ENCODE data around the gene LYPD3. TPM values are rescaled to one million over a fixed set of nuclear protein-coding genes. Genes with fewer than 3 reads are reported as not detected.

LYPD3 gene
- total and polyA plus RNA-seq, 10 of the 15 experiments (the other 5 are each of a cell fraction or from before 2014, with no cell fraction given): 0.03 to 0.28 (median 0.12) TPM; not detected in 6

DNA sequence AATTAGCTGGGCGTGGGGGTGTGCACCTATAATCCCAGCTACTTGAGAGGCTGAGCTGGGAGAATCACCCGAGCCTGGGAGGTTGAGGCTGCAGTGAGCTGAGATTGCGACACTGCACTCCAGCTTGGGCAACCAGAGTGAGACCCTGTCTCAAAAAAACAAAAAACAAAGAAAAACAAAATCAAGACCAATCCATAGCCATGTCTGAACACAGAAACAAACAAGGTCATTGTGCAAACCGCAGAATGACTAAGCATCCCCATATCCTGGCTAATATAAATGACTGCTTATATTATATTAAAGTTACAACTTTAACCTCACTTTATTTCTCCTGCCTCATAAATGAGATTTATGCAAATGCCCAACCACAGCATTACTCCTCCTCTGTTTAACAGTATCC lies 2.3 kb upstream of the LYPD3 start:
- Histone ChIP-seq H3K9ac (ENCODE audit: control insufficient read depth, insufficient read depth, low read length) (no peak overlapping the region), H2AFZ (ENCODE audit: control insufficient read depth, low read depth, low read length) (no peak overlapping the region), H3K4me1 (ENCODE audit: control insufficient read depth, insufficient read depth, low read length) (peaks cover 8% of the 10 kb centered on the region; the same call in 1 of the 2 replicates), H4K20me1 (ENCODE audit: control insufficient read depth, insufficient read depth) (no peaks in the 10 kb centered on the region), H3K36me3 (ENCODE audit: control insufficient read depth in 2 of 2, insufficient read depth in 2 of 2, low read length in 1 of 2) (no peaks in the 10 kb centered on the region), H3K4me3 (no peak overlapping the region), H3K27ac (ENCODE audit: control insufficient read depth, insufficient read depth) (no peak overlapping the region), H3K79me2 (ENCODE audit: control insufficient read depth, insufficient read depth, low read length) (no peaks in the 10 kb centered on the region), H3K27me3 (replicated peaks in 1 of 2; ENCODE audit: control insufficient read depth in 2 of 2, insufficient read depth in 2 of 2, low read length in 1 of 2) (no peaks in the 10 kb centered on the region), H3K4me2 (ENCODE audit: control insufficient read depth, insufficient read depth) (no peak overlapping the region), H3K9me3 (replicated peaks; ENCODE audit: control insufficient read depth, insufficient read depth, low read length) (no peaks in the 10 kb centered on the region)
- no peak for TF ChIP-seq YY1 (IDR thresholded peaks at IDR 0.05; ENCODE audit: low read depth, low read length)
- TF ChIP-seq, protein P1, sequence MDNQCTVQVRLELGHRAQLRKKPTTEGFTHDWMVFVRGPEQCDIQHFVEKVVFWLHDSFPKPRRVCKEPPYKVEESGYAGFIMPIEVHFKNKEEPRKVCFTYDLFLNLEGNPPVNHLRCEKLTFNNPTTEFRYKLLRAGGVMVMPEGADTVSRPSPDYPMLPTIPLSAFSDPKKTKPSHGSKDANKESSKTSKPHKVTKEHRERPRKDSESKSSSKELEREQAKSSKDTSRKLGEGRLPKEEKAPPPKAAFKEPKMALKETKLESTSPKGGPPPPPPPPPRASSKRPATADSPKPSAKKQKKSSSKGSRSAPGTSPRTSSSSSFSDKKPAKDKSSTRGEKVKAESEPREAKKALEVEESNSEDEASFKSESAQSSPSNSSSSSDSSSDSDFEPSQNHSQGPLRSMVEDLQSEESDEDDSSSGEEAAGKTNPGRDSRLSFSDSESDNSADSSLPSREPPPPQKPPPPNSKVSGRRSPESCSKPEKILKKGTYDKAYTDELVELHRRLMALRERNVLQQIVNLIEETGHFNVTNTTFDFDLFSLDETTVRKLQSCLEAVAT (IDR thresholded peaks at IDR 0.05): no peak
- no peak for TF ChIP-seq FOXK2 (IDR thresholded peaks at IDR 0.05)
- TF ChIP-seq, protein P2, sequence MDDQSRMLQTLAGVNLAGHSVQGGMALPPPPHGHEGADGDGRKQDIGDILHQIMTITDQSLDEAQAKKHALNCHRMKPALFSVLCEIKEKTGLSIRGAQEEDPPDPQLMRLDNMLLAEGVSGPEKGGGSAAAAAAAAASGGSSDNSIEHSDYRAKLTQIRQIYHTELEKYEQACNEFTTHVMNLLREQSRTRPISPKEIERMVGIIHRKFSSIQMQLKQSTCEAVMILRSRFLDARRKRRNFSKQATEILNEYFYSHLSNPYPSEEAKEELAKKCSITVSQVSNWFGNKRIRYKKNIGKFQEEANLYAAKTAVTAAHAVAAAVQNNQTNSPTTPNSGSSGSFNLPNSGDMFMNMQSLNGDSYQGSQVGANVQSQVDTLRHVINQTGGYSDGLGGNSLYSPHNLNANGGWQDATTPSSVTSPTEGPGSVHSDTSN (IDR thresholded peaks at IDR 0.05; ENCODE audit: insufficient replicate concordance, low read depth, low read length): no peak
- in situ Hi-C loops (cut with MboI) (no loop called here), intact Hi-C loops (cut with micrococcal nuclease; ENCODE audit: unreplicated experiment) (no loop called here)
- SMC1A ChIA-PET (ENCODE audit: uncharacterized antibody, unreplicated experiment): interaction anchor here (1.1 to 1.5 kb wide), 4 partner anchors 21 to 57 kb away, joined by 3 to 4 read pairs (median 4); no protein-coding TSS in a partner anchor
- no peak for ATAC-seq
- POLR2A ChIA-PET: interaction anchor here (0.9 kb wide), 1 partner anchor 36 kb away, joined by 3 read pairs; no protein-coding TSS in a partner anchor
- CTCF ChIA-PET: interaction anchor here (3.1 kb wide), 1 partner anchor 52 kb away, joined by 11 read pairs; no protein-coding TSS in a partner anchor
- RAD21 ChIA-PET (ENCODE audit: unreplicated experiment): no interaction called here
- FAIRE-seq: no peak
- no peak for DNase-seq (ENCODE audit: low read depth, low spot score)
- WGBS (ENCODE audit: insufficient coverage, insufficient replicate concordance, low lambda C conversion rate, missing lambda C conversion rate): 38% methylated on average over 4 of the region's 4 CpGs
- BruUV-seq (replicated peaks): no TSS peak

Measured in GM12878 (cell line).